ENCODE measurements around the gene CDK18. TPM values are rescaled to one million over a fixed set of nuclear protein-coding genes. Genes with fewer than 3 reads are reported as not detected.

The CDK18 gene
- total RNA-seq, 1 experiment from 2014 or later, result 38.5 TPM

DNA sequence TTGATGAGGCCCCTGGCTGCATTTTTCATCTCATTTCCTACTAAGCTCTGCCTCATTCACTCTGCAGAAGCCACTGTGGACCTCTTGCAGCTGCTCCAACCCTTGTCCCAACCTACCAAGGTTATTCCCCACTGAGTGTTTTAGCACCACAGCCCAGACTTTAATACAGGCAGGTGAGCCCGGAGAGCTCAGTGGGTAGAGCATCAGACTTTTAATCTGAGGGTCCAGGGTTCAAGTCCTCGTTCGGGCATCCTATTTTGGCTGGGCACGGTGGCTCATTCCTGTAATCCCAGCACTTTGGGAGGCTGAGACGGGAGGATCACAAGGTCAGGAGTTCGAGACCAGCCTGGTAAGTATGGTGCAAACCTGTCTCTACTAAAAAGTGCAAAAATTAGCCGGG is 30.5 kb upstream of the CDK18 start:
- no peak overlapping the region for H3K18ac ChIP-seq (ENCODE audit: insufficient read length, low read depth, low read length)
- no peak overlapping the region for H4K91ac ChIP-seq (ENCODE audit: insufficient read length, low read depth, low read length)
- H3K4me3 Mint-ChIP-seq, result no peak overlapping the region
- no peak overlapping the region for H2BK20ac ChIP-seq (ENCODE audit: low read depth, low read length, poor library complexity, severe bottlenecking)
- peaks cover 0 to 11% (median 5%) of the 10 kb centered on the region in 3 experiments; a peak in 3 of 7 replicates for H3K36me3 Mint-ChIP-seq (ENCODE audit: insufficient read depth in 1 of 3, low read depth in 3 of 3)
- no peak overlapping the region for H3K23ac ChIP-seq (ENCODE audit: insufficient read length, low read depth, low read length)
- no peaks in the 10 kb centered on the region for H3K27me3 ChIP-seq (ENCODE audit: insufficient read depth, low read length)
- no peaks in the 10 kb centered on the region for H3K79me1 ChIP-seq (ENCODE audit: insufficient read depth, low read depth, low read length, poor library complexity, severe bottlenecking)
- no peak overlapping the region for H2BK5ac ChIP-seq (ENCODE audit: insufficient read length, low read length)
- H2BK120ac ChIP-seq (ENCODE audit: low read depth, low read length, poor library complexity, severe bottlenecking), result no peak overlapping the region
- H3K27ac Mint-ChIP-seq, result no peak overlapping the region
- no peaks in the 10 kb centered on the region for H3K9me3 ChIP-seq (ENCODE audit: control insufficient read depth, low read depth, low read length)
- H2AFZ ChIP-seq (ENCODE audit: low read length), result no peak overlapping the region
- H3K27me3 Mint-ChIP-seq (ENCODE audit: low read depth), result peaks cover 43% of the 10 kb centered on the region
- H3K23me2 ChIP-seq (ENCODE audit: insufficient read length, low read depth, low read length, poor library complexity, severe bottlenecking), result no peaks in the 10 kb centered on the region
- no peak overlapping the region for H2BK15ac ChIP-seq (ENCODE audit: low read depth, low read length)
- H3K9ac ChIP-seq (ENCODE audit: extremely low read depth, insufficient read length, low read length), result no peak overlapping the region
- no peak for DNase-seq
- H3K4me2 ChIP-seq (ENCODE audit: insufficient read depth, insufficient read length, low read length), result no peak overlapping the region
- H3K4ac ChIP-seq (ENCODE audit: low read depth, low read length), result no peak overlapping the region
- peaks cover 11 to 14% of the 10 kb centered on the region in 2 experiments for H3K9me3 Mint-ChIP-seq
- no peak for TF ChIP-seq CTCF (conservative IDR thresholded peaks at IDR 0.05)
- H3K4me1 ChIP-seq (ENCODE audit: insufficient read depth, low read length), result no peaks in the 10 kb centered on the region
- H3K79me2 ChIP-seq (ENCODE audit: insufficient read depth, low read length), result no peaks in the 10 kb centered on the region
- no peak overlapping the region for H2AK5ac ChIP-seq (ENCODE audit: insufficient read length, low read length)
- peaks cover 4% of the 10 kb centered on the region for H4K20me1 ChIP-seq (ENCODE audit: control insufficient read depth, insufficient read depth, insufficient read length)
- H4K5ac ChIP-seq (ENCODE audit: insufficient read length, low read depth, low read length), result no peak overlapping the region
- no peak overlapping the region for H2BK12ac ChIP-seq (ENCODE audit: insufficient read length, low read depth, low read length)
- H3K4me1 Mint-ChIP-seq, result peaks cover 31 to 38% of the 10 kb centered on the region in 2 experiments
- H4K8ac ChIP-seq (replicated peaks; ENCODE audit: insufficient read length, low read depth, low read length), result no peak overlapping the region
- H3K27ac ChIP-seq (ENCODE audit: insufficient read length, low read depth, low read length), result no peak overlapping the region
- no peak overlapping the region for H3K56ac ChIP-seq (ENCODE audit: insufficient read length, low read depth, low read length)
- H3K14ac ChIP-seq (ENCODE audit: insufficient read depth, low read length), result no peak overlapping the region
- no CpG with 5 or more reads among the region's 7 CpGs for WGBS (ENCODE audit: extremely low coverage, insufficient read length, low lambda C conversion rate)
- H3T11ph ChIP-seq (ENCODE audit: low read length), result no peak overlapping the region
